ENCODE measurements around the gene SLC29A1.
"Not testable (repeated sequence)": the region's sequence is repeated elsewhere in the genome, so short reads cannot be mapped to it uniquely, and the experiment has no call there.

Gene SLC29A1

GRCh38 chr6:44196351-44196750 lies 27.0 kb upstream of the SLC29A1 start:
- DNase-seq, result not testable (repeated sequence)

GRCh38 chr6:44198684-44199083 lies 24.7 kb upstream of the SLC29A1 start:
- DNase-seq, result no peak

GRCh38 chr6:44199883-44200282 lies 23.5 kb upstream of the SLC29A1 start:
- no peak for DNase-seq

- DNase-seq, result no peak
Observed at GRCh38 chr6:44201200-44201599, 22.2 kb upstream of the SLC29A1 start.

- DNase-seq, result no peak
Observed at GRCh38 chr6:44201638-44202303, 21.6 kb upstream of the SLC29A1 start.

- DNase-seq, result no peak
Observed at GRCh38 chr6:44202332-44202971, 20.9 kb upstream of the SLC29A1 start.

- DNase-seq, result no peak
Observed at GRCh38 chr6:44202972-44203750, 20.2 kb upstream of the SLC29A1 start.

GRCh38 chr6:44203955-44204354 lies 19.4 kb upstream of the SLC29A1 start:
- no peak for DNase-seq

- no peak for DNase-seq
Observed at GRCh38 chr6:44207966-44208365, 15.4 kb upstream of the SLC29A1 start.

GRCh38 chr6:44211284-44211683 lies 12.1 kb upstream of the SLC29A1 start:
- peak; percentile 33 to 55 for DNase-seq

GRCh38 chr6:44214307-44214706 lies 9.1 kb upstream of the SLC29A1 start:
- DNase-seq, result no peak

GRCh38 chr6:44216677-44217331 lies 6.6 kb upstream of the SLC29A1 start, which contains the start of gene MYMX:
MYMX (plus strand) TSS chr6:44216926; CDS start chr6:44217472, 546 bp downstream.
- no peak for DNase-seq

- no peak for DNase-seq
Observed at GRCh38 chr6:44217332-44218143, 5.9 kb upstream of the SLC29A1 start.

GRCh38 chr6:44219053-44219814 lies 4.2 kb upstream of the SLC29A1 start:
- DNase-seq, result peak; percentile 42 to 54

- DNase-seq, result no peak
Observed at GRCh38 chr6:44219815-44220784, 3.3 kb upstream of the SLC29A1 start.

- DNase-seq, result no peak
Observed at GRCh38 chr6:44220913-44221290, 2.5 kb upstream of the SLC29A1 start.

GRCh38 chr6:44221291-44221960 lies 2.0 kb upstream of the SLC29A1 start:
- DNase-seq, result peak; percentile 69 to 76

- no peak for DNase-seq
Observed at GRCh38 chr6:44221961-44222335, 1.4 kb upstream of the SLC29A1 start.

- DNase-seq, result peak; percentile 42 to 43
Observed at GRCh38 chr6:44222486-44223318, 693 bp upstream of the SLC29A1 start.

Measured in Kasumi-1 (cell line).